ENCODE results near the gene DNAI4.
A peak's percentile ranks its signal among the peaks of the same experiment; 100 is the strongest.
"Not testable (repeated sequence)": the region's sequence is repeated elsewhere in the genome, so short reads cannot be mapped to it uniquely, and the experiment has no call there.

DNAI4 gene

GRCh38 chr1:66927528-66927927 is 2.9 kb upstream of the DNAI4 start:
- DNase-seq, result no peak

GRCh38 chr1:66925944-66926343 is 1.3 kb upstream of the DNAI4 start:
- peak; percentile 7 to 60 for DNase-seq

DNA sequence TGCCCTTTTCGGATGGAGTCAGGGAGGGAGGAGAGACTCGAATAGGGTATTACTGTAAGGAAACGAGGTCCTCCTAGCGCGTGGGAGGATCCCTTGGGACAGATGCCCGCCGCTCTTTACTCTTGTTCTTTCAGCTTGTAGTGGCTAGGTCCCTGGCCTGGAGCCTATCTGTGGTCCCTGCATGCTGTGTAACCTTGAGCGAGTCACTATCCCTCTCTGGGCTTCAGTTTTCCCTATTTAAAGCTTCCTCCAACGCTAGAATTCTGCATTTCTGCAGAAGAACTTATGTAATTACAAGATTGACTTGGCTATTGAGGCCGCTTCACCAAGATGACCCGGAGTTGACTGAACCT is 878 bp upstream of the DNAI4 start:
- no peak for DNase-seq

GRCh38 chr1:66920543-66920942 is 4.1 kb downstream of the DNAI4 start:
- DNase-seq, result no peak

- no peak for DNase-seq
Measured at GRCh38 chr1:66919828-66920227, 4.8 kb downstream of the DNAI4 start.

DNA sequence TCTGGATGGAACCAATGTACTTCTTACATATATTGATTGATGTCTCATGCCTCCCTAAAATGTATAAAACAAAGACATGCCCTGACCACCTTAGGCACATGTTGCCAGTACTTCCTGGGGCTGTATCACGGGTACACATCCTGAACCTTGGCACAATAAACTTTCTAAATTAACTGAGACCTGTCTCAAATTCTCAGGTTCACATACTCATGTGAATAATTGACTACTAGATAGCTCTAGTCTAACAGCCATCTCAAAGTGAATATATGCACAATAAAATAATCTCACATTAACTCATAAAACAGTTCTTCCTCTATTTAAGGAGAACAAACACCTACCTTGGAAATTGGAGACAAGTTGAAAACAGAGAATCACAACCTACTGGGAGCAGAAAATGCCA is 5.6 kb downstream of the DNAI4 start:
- no peak for DNase-seq

DNA sequence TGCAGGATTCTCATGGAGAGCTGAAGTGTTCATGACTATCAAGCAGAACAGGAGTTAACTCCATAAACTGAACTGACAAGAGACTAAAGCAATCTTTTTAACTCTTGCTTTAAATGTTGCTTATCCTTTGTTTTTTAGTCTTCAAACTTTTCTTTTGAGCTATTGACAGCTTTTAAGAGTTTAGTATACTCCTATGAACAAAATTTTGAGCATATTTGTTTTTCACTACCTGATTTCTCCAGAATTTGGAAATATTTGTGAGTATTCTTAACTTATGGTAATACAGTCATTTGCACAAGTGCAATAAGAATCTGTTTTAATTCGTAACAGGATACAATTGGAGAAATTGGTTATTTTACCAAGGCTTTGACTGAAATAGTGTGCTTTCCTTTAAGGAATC is 7.2 kb downstream of the DNAI4 start:
- DNase-seq, result no peak

GRCh38 chr1:66916320-66916719 is 8.3 kb downstream of the DNAI4 start:
- DNase-seq, result no peak

DNA sequence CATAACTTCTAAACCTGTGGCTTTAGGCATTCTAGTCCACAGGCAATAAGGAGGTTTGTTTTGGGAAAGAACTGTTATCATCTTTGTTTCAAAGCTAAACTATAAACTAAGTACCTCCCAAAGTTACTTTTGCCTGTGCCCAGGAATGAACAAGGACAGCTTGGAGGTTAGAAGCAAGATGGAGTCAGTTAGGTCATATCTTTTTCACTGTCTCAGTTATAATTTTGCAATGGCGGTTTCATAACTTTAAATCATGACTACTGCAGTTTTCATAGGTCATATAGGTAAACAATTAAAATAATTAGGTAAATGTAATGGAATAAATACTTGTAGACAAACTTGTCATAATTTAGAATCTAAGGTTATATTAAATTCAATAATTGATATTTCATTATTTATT is 9.5 kb downstream of the DNAI4 start:
- DNase-seq, result not testable (repeated sequence)

GRCh38 chr1:66893712-66894111 is 30.9 kb downstream of the DNAI4 start:
- DNase-seq, result no peak

GRCh38 chr1:66890621-66891020 is 34.0 kb downstream of the DNAI4 start:
- DNase-seq, result no peak

- no peak for DNase-seq
Measured at GRCh38 chr1:66889030-66889429, 35.6 kb downstream of the DNAI4 start.

DNA sequence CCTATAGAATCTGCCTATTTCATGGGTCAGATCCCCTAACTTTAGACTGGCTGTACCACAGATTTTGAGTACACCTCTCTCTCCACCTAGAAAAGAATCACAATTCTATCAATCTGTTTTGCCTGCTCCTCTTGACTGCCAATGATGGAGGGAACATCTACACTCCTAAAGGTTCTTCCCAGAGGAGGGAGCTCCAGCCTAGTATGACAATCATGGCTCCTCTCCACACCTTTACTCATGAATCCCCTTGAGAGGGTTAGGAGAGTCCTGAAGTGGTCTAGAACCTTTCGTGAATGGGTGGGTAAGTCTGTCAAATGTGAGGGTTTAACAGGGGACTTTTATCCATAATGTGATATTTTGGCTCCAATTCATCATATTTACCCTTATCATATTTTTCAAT is 48.0 kb downstream of the DNAI4 start:
- no peak for DNase-seq

- no peak for DNase-seq
Measured at GRCh38 chr1:66873111-66873510, 51.5 kb downstream of the DNAI4 start.

DNA sequence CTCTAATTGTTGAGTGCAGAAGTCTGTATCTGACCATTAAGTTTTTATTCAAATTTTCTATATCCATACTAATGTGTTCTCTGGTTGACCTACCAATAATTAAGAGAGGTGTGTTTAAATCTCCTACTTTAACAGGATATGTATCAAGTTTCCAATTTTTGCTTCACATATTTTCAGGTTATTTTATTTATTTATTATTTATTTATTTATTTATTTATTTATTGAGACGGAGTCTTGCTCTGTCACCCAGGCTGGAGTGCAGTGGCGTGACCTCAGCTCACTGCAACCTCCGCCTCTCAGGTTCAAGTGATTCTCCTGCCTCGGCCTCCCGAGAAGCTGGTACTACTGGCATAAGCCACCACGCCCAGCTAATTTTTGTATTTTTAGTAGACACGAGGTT is 52.6 kb downstream of the DNAI4 start:
- DNase-seq, result not testable (repeated sequence)

GRCh38 chr1:66867501-66867900 is 57.2 kb downstream of the DNAI4 start:
- no peak for DNase-seq

DNA sequence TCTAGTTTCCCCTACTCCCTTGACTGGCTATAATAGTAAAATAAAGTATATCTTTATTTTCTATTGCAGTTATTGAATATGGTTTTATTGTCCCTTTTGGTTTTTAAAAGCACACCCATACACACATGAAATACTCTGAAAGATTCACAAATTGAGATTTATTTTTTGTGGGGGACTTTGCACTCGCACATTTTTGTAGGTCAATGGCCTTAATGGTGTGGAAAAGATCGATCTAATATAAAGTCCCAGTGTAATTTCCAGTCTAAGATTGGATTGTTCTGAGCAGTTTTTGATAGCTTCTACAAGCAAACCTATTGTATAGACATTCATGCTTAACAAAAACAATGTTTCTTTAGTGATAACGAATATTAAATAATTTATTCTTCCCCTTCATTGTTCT is 64.1 kb downstream of the DNAI4 start:
- no peak for DNase-seq

DNA sequence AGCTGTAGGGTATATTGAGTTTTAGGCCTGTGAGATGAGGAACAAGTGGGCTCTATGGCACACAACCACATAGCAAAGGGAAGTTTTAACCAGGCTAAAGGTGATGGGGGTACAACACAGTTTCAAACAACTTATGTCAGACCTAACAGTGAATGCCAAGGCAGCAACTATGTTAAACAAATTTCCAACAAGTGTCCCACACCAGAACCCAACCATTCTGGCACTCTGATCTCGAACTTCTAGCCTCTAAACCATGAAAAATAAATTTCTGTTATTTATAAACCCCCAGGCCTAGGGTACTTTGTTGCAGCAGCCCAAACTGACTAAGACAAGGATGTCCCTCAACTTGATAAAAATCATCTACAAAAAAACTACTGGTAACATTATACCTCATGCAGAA is 71.3 kb downstream of the DNAI4 start:
- no peak for DNase-seq

DNA sequence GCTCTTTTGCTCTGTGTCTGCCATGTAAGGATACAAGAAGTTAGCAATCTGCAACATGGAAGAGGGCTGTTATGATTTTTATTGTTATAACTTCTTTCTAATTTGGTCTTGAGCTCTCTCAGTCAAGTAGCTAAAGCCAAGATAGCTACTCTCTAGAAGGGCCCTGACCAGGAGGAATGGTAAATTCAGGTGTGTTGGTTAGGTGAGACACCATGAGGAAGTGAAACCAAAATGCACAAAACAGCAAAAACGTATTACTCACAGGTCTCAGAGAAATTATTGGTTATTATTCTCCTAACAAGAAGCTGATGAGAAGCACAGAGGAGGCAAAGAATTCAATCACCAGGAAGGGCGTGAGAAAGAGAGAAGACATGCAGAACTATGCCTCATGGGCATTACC is 71.8 kb downstream of the DNAI4 start:
- no peak for DNase-seq

GRCh38 chr1:66850989-66851388 is 73.7 kb downstream of the DNAI4 start:
- no peak for DNase-seq

GRCh38 chr1:66848193-66848592 is 76.5 kb downstream of the DNAI4 start:
- DNase-seq, result no peak

- DNase-seq, result no peak
Measured at GRCh38 chr1:66840929-66841328, 83.7 kb downstream of the DNAI4 start.

DNA sequence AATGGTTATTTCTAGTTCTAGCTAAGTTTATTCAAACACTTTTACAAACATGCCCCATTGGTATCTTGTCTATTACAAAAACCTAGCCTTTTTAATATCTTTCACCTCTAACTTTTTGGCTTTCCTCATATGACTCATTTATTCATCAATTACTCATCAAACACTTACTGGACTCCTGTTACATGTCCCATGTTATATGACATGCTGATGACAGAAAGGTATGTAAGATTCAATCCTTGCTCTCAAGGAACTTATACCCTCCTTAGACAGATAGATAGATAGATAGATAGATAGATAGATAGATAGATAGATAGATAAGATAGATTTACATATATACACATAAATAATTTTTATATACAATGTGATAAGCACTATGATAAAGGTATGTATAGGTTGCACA is 89.7 kb downstream of the DNAI4 start:
- DNase-seq, result no peak

DNA sequence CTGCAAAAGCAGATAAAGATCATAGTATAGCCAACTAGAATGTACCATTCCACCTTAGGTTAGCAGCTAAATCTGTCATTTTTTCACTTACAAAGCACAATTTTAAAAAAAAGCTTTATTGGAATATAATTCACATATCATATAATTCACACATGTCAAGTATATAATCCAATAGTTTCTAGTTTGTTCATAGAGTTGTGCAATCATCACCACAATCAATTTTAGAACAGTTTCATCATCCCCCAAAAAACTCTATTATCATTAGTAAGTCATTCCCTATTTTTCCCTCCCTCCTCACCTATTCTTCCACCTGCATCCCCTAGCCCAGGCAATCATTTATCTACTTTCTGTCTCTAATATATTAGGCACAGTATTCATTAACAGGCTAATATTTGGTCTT is 91.5 kb downstream of the DNAI4 start:
- DNase-seq, result no peak

GRCh38 chr1:66831529-66832239 is 93.0 kb downstream of the DNAI4 start:
- DNase-seq, result no peak

GRCh38 chr1:66824771-66825170 is 99.9 kb downstream of the DNAI4 start:
- DNase-seq, result no peak

All from NCI-H524 (cell line).